Adrenal gland (tissue), 12 donors: ENCODE data around the gene XRCC1. TPM values are rescaled to one million over a fixed set of nuclear protein-coding genes. Genes with fewer than 3 reads are reported as not detected.

Source experiments
- DNase-seq, 7 donors: peaks; one replicate each; pipeline ENCODE4 v3.0.0-alpha.2; 2019 to 2020
- H3K27ac ChIP-seq, 5 donors: fragments of 200-600 bp; sonication (generic) in 4 of 5; 1 replicate in 3 of 5; 2 replicates in 2 of 5; pipeline versions ENCODE4 v1.5.1 to v1.8.0; 2016 to 2020; ENCODE audit warnings: mild to moderate bottlenecking in 1 of 5
- H3K27me3 ChIP-seq: fragments of 200-600 bp; 2 replicates; pipeline ENCODE4 v1.8.0; 2021
- H3K36me3 ChIP-seq, 2 donors: fragments of 200-600 bp; replicated peaks in 1 of 2; 1 replicate in 1 of 2; 2 replicates in 1 of 2; pipeline versions ENCODE4 v1.5.1 to v1.8.0; 2018 to 2022
- H3K4me1 ChIP-seq, 2 donors: fragments of 200-600 bp; replicated peaks in 1 of 2; 1 replicate in 1 of 2; 2 replicates in 1 of 2; pipeline versions ENCODE4 v1.5.1 to v1.8.0; 2018 to 2021
- H3K4me3 ChIP-seq, 4 donors: fragments of 200-600 bp; sonication (generic) in 3 of 4; one replicate each; pipeline ENCODE4 v1.5.1; 2016 to 2018
- H3K9me3 ChIP-seq, 3 donors: fragments of 200-600 bp; sonication (generic) in 1 of 3; replicated peaks in 1 of 3; 1 replicate in 2 of 3; 2 replicates in 1 of 3; pipeline versions ENCODE4 v1.5.1 to v1.8.0; 2016 to 2021
- POLR2A ChIP-seq, 2 donors: fragments of 450-650 bp; IDR thresholded peaks; one replicate each; pipeline ENCODE4 v1.6.1; 2017; ENCODE audit warnings: antibody characterized with exemption in 2 of 2, mild to moderate bottlenecking in 2 of 2, moderate library complexity in 1 of 2
- WGBS, 4 donors: extraction: QIAGEN DNeasy Blood & Tissue Kit in 2 of 4; methylation state at CpG; one replicate each; pipeline versions ENCODE4 v1.1.5 to v1.1.7; 2013 to 2017; 5-methylcytosine and 5-hydroxymethylcytosine counted together
- intact Hi-C, 2 donors: fragments of 100-400 bp; cut with DNase I; formaldehyde crosslinking; loops; one replicate each; pipeline versions ENCODE4 v1.14.1 to v1.15.0; 2022 to 2023
- polyA plus RNA-seq, 3 donors: library from polyadenylated mRNA; stranded (reverse); fragments of 200-250 nt in 2 of 3; fragments of 350-450 nt in 1 of 3; fragmentation: Illumina TruSeq in 1 of 3; extraction: RNeasy Lipid Tissue Mini Kit (QIAGEN cat#74804) in 1 of 3; gene quantifications; one replicate each; pipeline ENCODE4 v1.2.3, GENCODE V29; 2013 to 2014
- total RNA-seq, 9 donors: library from RNA; depleted of rRNA in 4 of 9; stranded (reverse); fragments of >200 nt in 4 of 9; fragments of 120-200 nt in 1 of 9; fragmentation: NEBNext Ultra II Directional in 1 of 9; extraction: Animal tissue kit (Norgen Biotek cat#: 25700) in 1 of 9; gene quantifications; one replicate each; pipeline versions ENCODE4 v1.1.0 to v1.2.4, GENCODE V29; 2013 to 2023
- TF ChIP-seq, protein P1 (sequence below), 6 experiments: fragments of 450-650 bp in 4 of 6; fragments of 200-600 bp in 2 of 6; sonication (generic) in 1 of 6; IDR thresholded peaks; 1 replicate in 5 of 6; 2 replicates in 1 of 6; pipeline versions ENCODE4 v1.5.1 to v1.8.0; 2016 to 2021; ENCODE audit warnings: antibody characterized with exemption in 6 of 6, mild to moderate bottlenecking in 2 of 6, moderate library complexity in 1 of 6
- donor health status: healthy with polysubstance abuse.
- donor health status: Bipolar disorder and iron deficiency.
- donor health status: DM: yes; HTN: yes; CAD: no.
- donor health status: DM: no; HTN: no; CAD: no.
- donor health status: DM: no; HTN: no; CAD: no.
- donor health status: DM: yes; HTN: yes; CAD: no.

XRCC1 gene
- total and polyA plus RNA-seq, 12 donors: 15.7 to 37.2 (median 29.5) TPM

DNA sequence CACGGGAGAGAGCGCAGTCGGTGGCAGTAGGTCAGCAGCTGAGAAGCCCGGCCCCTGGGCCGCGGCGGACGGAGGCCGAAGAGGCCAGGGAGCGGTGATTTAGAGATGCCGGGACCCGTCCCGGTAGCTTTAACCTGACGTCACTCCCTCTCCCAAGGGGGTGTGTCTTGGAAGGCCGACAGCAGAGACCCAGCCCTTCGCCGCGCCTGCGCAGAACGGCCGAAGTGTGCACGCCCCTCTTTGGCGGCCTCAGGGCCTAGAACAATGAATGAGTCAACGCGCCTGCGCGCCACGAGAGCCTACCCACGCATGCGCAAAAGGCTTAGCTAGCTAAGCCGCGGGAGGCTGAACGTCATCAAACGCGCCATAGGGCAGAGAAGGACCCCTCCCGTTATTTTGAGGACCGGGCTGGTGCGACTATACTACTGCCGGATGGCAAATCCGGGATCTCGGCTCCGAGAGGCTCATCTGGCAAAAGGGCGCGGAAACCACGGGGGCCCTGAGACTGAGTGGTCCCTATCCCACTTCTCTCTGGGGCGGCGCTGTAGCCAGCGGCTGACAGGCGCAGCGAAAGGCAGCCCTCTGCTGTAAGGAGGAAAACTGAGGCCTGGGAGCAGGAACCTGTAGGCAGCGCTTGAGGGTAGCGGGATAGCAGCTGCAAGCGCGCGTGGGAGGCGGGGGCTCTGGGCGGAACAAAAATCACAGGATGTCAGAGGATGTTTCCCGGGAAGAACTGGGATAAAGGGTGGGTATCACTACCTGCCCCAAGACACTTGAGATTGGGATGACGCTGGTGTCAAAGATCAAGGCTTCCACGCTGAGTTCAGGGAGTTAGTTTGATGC lies 20.9 kb upstream of the XRCC1 start, which contains the start of the genes IRGQ and ZNF576:
TSS of gene IRGQ (minus strand) at position 136 of the 843 bp plus-strand sequence. CDS start 796 bp downstream, outside the sequence.
TSS of gene ZNF576 (plus strand) at position 597 of the 843 bp plus-strand sequence. CDS start 514 bp downstream, outside the sequence.
- Histone ChIP-seq H3K9me3 (no peaks in the 10 kb centered on the region), H3K27ac (peak within 1 kb of the TSS; percentile 92 to 97 (median 95)), H3K4me1 (peaks cover 20 to 30% of the 10 kb centered on the region in 2 donors), H3K4me3 (peak within 1 kb of the TSS; percentile 24 to 65 (median 54)), H3K27me3 (no peaks in the 10 kb centered on the region), H3K36me3 (peaks cover 0 to 42% of the 10 kb centered on the region in 2 donors)
- TF ChIP-seq, protein P1, sequence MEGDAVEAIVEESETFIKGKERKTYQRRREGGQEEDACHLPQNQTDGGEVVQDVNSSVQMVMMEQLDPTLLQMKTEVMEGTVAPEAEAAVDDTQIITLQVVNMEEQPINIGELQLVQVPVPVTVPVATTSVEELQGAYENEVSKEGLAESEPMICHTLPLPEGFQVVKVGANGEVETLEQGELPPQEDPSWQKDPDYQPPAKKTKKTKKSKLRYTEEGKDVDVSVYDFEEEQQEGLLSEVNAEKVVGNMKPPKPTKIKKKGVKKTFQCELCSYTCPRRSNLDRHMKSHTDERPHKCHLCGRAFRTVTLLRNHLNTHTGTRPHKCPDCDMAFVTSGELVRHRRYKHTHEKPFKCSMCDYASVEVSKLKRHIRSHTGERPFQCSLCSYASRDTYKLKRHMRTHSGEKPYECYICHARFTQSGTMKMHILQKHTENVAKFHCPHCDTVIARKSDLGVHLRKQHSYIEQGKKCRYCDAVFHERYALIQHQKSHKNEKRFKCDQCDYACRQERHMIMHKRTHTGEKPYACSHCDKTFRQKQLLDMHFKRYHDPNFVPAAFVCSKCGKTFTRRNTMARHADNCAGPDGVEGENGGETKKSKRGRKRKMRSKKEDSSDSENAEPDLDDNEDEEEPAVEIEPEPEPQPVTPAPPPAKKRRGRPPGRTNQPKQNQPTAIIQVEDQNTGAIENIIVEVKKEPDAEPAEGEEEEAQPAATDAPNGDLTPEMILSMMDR (IDR thresholded peaks at IDR 0.05): peak in 2 of 6 experiments; percentile 9 to 18
- TF ChIP-seq POLR2A (IDR thresholded peaks at IDR 0.05): peak; percentile 93 to 96
- DNase-seq: peak; percentile 99 to 100 (median 100)
- 0 to 1% (median 0%) methylated on average over 30 to 60 of the region's 60 CpGs for WGBS, 4 donors
- intact Hi-C loops: loop anchor here in 1 of 2 donors (10.0 kb wide), 1 partner anchor 59 kb away; no protein-coding TSS in a partner anchor

DNA sequence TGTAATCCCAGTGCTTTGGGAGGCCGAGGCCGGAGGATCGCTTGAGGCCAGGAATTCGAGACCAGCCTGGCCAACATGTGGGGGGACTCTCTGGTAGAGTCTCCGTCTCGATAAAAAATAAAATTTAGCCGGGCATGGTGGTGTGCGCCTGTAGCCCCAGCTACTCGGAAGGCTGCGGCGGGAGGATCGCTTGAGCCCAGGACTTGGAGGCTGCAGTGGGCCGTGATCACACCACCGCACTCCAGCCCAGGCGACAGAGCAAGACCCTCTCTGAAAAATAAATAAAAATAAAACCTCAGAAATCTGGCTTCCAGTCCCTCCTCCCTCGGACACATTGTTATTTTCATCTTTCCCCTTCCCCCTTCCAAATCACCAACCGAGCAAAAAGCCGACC lies 20.3 kb upstream of the XRCC1 start:
- H3K36me3 ChIP-seq: peaks cover 0 to 44% of the 10 kb centered on the region in 2 donors

DNA sequence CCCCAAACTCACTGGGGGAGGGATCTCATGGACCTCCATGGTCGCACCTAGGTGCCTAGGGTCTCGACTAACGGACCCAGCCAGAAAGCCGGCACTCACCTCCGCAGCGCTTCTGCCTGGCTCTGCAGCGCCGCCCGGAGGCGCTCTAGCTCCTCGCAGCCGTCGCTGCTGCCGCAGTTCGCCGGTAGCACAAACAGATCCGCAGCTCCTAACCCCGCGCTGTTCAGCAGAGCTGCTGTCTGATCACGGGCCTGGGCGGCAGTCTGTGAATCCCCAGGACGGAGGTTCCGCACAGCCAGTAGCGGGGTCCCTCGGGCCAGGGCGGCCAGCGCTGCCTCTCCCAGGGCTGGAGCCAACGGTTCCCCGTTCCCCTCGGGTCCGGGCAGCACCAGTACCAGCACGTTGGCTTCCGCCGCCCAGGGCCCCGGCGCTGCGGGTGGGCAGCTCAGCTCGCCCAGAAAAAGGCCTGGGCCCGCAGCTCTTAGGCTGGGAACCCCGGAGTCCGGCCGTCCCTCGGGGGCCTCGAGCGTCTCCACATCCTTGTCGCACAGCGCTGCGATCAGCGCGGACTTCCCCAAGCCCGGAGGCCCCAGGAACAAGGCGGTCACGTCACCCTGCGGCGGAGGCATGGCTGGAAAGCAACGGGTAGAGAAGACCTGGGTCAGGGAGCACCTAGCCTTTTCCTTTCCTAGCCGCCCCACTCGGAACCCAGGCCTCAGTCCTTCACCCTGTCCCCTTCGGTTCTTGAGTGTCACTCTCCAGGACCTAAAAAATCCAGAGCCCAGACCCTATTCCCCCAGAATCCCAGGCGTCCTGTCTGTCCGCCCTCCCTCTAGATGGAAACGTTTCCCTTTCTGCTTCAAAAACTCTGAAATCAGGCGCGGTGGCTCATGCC lies 19.6 kb upstream of the XRCC1 start:
- Histone ChIP-seq H3K27me3 (no peaks in the 10 kb centered on the region), H3K4me3 (peak overlapping the region in 3 of 4 donors; percentile 47 to 65 (median 53)), H3K27ac (peak overlapping the region; percentile 78 to 96 (median 91)), H3K9me3 (no peaks in the 10 kb centered on the region), H3K4me1 (peaks cover 20 to 30% of the 10 kb centered on the region in 2 donors), H3K36me3 (peaks cover 0 to 45% of the 10 kb centered on the region in 2 donors)
- WGBS, 4 donors: 0 to 1% (median 1%) methylated on average over 14 to 64 of the region's 64 CpGs
- intact Hi-C loops: loop anchor here (5.0 to 10.0 kb wide), 3 partner anchors 38 to 60 kb away; no protein-coding TSS in a partner anchor
- peak; percentile 64 to 82 (median 73) for DNase-seq
- TF ChIP-seq POLR2A (IDR thresholded peaks at IDR 0.05): peak in 1 of 2 donors; percentile 75
- TF ChIP-seq, protein P1 (IDR thresholded peaks at IDR 0.05): peak; percentile 74 to 88 (median 86)

More for the DNA sequence above, 20.3 kb upstream of the XRCC1 start:
- Histone ChIP-seq H3K9me3 (no peaks in the 10 kb centered on the region), H3K4me1 (peaks cover 20 to 30% of the 10 kb centered on the region in 2 donors), H3K27me3 (no peaks in the 10 kb centered on the region), H3K4me3 (peak overlapping the region in 3 of 4 donors; percentile 47 to 65 (median 53)), H3K27ac (peak overlapping the region; percentile 78 to 96 (median 91))
- DNase-seq: no peak
- TF ChIP-seq, protein P1 (IDR thresholded peaks at IDR 0.05): no peak
- no peak for TF ChIP-seq POLR2A (IDR thresholded peaks at IDR 0.05)
- intact Hi-C loops: loop anchor here in 1 of 2 donors (10.0 kb wide), 1 partner anchor 59 kb away; no protein-coding TSS in a partner anchor
- 1 to 3% (median 1%) methylated on average over 11 to 18 of the region's 18 CpGs for WGBS, 4 donors
